Middle frontal gyrus (tissue), 1 donor: ENCODE results near the gene CAT.

Experiments used
- DNase-seq: peaks from one replicate; pipeline ENCODE4 v3.0.0-alpha.2; 2015; ENCODE audit warnings: low spot score; ENCODE audit errors: extremely low spot score

Gene CAT

DNA sequence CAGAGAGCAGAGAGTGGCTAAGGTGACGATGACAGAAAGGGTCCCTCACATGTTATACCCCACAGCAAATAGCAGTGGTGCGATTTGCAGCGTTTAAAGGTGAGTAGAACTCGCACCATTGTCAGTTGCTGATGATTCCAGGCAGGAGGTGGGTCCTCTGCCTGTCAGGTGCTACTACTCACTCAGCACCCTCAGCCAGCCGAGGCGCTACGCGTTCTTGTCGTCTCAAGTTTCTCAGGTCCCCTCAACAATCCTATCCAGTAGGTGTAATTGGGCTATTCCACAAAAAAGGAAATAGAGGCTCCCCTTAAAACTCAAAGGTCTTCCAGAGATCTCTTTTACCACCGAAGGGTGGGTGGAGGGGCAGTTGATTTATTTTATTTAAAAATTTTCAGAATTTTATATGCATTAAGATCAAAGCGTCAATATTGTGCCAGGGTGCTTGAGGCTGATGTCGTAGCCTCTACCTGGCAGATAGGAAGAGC is 56.5 kb downstream of the CAT start:
- no peak for DNase-seq

GRCh38 chr11:34495724-34496377 is 57.1 kb downstream of the CAT start:
- no peak for DNase-seq

GRCh38 chr11:34499719-34500500 is 61.2 kb downstream of the CAT start:
- no peak for DNase-seq

DNA sequence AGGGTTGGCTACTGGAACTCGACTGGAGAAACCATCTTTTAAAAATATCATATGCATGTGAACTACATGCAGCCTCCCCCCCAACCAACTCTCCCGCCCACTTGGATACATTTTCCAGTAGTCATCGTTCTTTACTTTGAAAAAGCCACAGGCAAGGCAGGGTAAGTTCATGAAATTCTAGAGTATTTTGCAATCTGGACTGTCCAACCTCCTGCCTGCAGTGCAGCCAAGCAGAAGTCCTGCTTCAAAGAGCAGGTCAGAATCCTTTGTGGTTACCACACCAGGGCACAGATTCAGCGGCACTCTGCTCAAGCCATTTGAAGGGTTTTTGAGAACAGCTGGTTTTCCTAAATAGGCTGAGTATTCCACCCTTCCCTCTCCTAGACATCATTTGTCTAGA is 62.8 kb downstream of the CAT start:
- no peak for DNase-seq

- DNase-seq: no peak
Observed at GRCh38 chr11:34501949-34502348, 63.2 kb downstream of the CAT start.

DNA sequence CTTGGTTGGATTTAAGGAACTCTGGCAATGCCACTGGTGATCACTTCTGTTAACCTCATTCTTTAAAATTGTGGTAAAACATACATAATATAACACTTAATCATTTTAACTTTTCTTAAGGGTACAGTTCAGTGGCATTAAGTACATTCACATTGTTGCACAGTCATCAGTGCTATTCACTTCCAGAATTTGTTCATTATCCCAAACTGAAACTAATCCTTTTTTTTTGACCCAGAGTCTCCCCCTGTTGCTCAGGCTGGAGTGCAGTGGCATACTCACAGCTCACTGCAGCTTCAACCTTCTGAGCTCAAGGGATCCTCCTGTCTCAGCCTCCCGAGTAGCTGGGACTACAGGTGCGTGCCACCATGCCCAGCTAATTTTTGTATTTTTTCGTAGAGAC is 64.2 kb downstream of the CAT start:
- no peak for DNase-seq

DNA sequence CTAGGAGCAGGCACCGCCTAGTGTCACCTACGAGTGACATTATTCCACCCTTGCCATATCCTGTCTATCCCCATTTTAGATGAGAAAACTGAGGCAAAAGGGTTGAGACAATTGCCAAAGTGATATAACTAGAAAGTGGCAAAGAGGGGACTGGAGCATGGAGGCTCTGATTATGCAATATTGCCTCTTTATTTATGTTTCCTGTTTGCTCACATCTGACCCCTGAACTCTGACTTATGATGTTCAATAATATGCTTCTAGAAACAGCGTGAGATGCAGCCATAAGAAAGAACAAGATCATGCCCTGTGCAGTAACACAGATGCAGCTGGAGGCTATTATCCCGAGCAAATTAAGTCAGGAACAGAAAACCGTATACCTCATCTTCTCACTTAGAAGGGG is 67.1 kb downstream of the CAT start:
- DNase-seq: no peak

DNA sequence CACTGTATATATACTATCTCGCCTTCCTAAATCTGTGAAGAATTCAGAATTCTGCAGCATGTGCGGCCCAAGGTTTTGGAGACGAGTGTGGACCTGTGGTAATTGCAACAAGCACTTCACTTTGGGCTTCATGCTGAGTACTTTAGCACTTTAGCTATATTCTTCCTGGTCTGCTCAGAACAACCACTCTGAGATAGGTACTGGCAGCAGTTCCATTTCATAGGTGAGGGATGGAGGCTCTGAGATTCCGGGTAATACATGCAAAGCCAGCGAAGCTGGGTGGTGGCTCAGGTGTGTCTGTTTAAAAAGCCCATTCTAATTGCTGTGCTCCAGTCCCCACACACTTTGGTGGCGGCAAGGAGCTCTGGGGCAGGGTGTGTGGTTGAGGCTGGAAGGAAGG is 68.4 kb downstream of the CAT start:
- DNase-seq: no peak

DNA sequence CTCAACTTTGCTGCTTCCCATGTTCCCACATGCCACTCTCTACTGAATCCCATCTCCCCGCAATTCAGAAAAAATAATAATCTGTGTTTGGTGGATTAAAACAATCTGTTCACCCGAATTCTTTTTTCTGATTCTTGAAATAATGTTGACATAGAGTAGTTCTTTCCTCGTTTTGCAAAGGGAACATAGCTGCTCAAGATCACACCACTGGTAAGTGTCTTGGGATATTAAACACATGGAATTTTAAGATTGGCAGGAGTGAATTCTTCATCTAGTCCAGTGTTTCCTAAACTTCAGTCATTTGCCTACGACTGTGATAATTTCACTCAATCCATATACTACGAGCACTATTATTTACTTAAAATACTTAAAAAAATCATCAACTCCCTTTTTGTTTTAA is 68.9 kb downstream of the CAT start:
- no peak for DNase-seq

GRCh38 chr11:34508524-34508923 is 69.8 kb downstream of the CAT start:
- no peak for DNase-seq

DNA sequence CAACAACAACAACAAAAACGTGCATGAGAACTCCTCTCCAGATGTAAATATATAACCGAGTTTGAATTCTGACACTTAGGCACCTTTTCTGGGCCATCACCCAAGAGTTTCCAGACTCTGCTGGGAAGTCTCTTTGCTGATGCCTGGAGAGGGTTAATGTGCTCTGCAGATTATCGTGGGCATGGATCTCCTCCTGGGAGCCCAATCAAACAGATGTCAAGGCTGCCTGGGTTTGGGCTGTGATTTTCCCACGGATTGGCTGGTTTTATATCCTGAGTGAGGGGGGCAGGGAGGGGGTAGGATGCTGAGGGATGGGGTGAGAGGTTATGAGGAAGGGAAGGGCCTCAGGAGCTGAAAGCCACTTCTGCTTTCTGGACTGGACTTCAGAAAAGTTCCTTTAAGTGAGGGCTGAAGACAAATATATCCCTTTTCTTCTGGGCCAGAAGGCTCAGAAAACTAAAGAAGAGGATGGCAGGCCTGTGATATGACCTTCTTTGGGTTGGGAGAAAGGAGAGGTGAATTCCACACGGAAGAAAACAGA is 70.7 kb downstream of the CAT start:
- DNase-seq: no peak

GRCh38 chr11:34510218-34510617 is 71.5 kb downstream of the CAT start:
- DNase-seq: no peak

DNA sequence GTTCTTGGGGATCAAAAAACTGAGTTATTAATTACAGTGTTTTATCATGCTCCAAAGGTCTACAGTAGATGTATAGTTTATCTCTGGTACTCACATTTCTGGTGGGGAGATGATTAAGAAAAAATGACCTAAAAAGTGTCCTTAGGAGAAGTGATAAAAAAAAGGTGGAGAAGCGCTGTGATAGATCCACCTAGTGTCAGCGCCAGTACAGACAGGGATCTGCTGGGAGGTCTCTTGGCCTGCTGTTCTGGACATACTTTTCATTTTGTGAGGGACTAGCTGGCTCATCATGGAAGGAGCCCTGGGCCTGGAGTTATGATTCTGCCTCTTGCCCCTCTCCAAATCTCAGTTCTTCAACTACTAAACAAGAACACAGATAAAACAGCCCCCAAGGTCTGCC is 71.9 kb downstream of the CAT start:
- DNase-seq: no peak

DNA sequence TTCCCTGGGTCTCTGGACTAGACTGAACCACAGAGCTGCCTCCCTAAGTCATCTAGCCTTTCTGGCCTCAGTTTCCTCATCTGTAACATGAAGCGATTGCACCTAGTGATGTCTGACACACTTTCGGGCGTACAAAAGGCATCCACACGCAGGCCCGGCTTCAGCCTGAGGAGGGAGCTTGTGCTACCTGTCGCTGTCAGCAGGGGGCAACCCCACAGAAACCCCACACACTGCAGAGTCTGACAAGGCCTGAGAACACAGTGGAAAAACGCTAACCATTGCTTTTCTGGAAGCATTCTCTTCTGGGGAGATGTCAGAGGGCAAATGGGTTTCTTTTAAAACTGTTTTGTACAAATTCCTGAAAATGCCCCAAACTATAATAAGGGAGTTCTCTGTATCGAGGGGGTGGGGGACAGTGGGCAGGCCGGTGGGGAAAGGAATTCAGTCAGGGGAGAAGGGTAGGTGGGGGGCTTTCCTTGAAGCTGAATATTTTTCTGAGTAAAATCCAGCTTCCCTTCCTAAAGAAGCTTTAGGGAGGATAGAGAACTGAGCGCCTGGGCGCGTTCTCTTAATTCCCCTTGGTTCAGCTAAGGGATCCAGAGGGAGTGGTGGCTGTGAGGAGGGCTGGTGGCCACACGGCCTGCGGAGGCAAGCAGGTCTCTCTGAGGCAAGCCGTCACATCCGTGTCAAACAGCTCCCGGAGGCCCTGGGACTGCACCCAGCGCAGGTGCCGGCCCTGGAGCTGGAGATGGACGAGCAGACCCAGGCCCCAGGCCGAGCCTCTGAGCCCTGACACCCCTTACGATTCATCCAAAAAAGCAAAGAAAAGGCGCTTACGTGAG is 74.3 kb downstream of the CAT start:
- no peak for DNase-seq

GRCh38 chr11:34513682-34514449 is 75.1 kb downstream of the CAT start, which contains the start of gene ELF5:
ELF5 (minus strand) TSS chr11:34513794; CDS start chr11:34505749, 8,045 bp downstream.
- DNase-seq: no peak

- DNase-seq: no peak
Observed at GRCh38 chr11:34514597-34514996, 75.9 kb downstream of the CAT start.

- DNase-seq: no peak
Observed at GRCh38 chr11:34516247-34517040, 77.7 kb downstream of the CAT start.

DNA sequence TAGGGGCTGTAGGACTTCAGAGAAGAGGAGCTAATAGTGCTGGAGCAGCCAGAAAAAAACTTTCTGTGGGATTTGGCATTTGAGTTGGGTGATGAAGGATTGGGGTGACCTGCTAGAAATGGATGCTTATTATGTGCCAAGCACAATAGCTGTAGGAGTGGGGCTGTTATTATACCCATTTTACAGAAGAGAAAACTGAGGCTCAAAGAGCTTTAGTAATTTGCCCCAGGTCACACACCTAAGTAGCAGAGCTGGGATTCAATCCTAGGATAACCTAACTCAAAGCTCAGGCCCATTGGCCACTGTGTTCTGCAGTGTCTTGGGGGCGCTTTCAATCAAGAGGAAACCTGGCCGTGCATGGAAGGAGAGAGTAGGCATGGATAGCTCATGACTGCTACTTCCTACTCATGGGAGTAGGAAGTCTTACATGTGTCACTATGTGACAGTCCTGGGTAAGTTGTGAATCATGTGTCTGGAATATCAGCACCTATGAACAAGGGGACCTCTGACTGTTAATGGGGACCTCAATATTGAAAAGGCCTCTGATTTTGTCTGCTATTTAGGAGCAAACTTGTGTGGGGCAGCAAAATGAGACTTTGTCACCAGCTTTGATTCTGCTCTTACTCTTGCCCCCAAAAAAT is 81.0 kb downstream of the CAT start:
- DNase-seq: no peak

DNA sequence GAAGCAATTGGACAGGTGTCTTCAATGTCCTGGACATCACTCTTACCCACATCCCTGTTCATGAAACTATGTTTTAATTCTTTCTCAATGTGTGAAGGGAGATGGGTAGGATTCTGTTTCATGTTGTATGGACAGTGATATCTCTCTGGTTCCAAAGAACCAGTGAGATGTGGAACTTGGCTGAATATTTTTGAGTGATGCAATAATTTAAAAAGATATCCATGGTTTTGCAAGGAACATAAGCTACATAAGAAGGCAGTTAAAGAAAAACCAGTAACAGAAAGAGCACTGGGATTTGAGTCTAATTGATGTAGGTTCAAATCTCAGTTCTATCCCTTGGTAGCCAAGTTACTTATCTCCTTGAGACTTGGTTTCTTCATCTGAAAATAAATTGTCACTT is 82.5 kb downstream of the CAT start:
- no peak for DNase-seq
